Fibroblast of upper back skin (primary cell): Measurements from ENCODE around the gene CNNM4.
"Not testable (repeated sequence)": the region's sequence is repeated elsewhere in the genome, so short reads cannot be mapped to it uniquely, and the experiment has no call there.

ENCODE experiments used
- DNase-seq: peaks from one replicate; pipeline ENCODE4 v3.0.0-alpha.2; 2013

The CNNM4 gene

DNA sequence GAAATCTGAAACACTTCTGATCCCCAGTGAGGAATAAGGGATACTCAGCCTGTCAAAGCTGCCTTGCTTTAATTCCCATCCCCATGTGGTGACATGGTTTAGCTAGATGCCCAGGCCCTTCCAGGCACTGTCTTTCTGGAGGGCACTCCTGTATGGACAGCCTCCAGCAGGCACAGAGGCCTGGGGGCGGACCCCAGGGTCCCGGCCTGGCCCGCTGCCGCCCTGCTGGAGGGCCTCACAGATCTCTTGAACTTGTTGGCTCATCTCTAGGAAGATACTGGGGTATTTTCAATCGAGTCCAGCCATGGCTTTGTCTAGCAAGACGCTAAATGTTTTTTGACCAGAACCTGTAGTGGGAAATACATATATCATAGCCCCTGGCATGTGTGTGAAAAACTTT is 34.4 kb downstream of the CNNM4 start:
- no peak for DNase-seq

DNA sequence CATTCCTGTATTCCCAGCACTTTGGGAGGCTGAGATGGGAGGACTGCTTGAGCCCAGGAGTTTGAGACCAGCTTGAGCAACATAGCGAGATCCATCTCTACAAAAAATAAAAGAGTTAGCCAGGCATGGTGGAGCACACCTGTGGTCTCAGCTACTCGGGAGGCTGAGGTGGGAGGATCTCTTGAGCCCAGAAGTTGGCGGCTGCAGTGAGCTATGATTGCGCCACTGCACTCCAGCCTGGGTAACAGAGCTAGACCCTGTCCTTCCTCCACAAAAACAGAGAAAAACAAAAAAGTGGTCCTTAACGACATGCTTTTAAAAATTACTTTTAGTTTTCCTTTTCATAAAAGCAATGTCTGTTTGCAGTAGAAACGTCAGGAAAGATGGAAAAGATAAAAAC is 35.8 kb downstream of the CNNM4 start:
- DNase-seq: not testable (repeated sequence)

- DNase-seq: no peak
Measured at GRCh38 chr2:96797066-96797625, 36.4 kb downstream of the CNNM4 start.

DNA sequence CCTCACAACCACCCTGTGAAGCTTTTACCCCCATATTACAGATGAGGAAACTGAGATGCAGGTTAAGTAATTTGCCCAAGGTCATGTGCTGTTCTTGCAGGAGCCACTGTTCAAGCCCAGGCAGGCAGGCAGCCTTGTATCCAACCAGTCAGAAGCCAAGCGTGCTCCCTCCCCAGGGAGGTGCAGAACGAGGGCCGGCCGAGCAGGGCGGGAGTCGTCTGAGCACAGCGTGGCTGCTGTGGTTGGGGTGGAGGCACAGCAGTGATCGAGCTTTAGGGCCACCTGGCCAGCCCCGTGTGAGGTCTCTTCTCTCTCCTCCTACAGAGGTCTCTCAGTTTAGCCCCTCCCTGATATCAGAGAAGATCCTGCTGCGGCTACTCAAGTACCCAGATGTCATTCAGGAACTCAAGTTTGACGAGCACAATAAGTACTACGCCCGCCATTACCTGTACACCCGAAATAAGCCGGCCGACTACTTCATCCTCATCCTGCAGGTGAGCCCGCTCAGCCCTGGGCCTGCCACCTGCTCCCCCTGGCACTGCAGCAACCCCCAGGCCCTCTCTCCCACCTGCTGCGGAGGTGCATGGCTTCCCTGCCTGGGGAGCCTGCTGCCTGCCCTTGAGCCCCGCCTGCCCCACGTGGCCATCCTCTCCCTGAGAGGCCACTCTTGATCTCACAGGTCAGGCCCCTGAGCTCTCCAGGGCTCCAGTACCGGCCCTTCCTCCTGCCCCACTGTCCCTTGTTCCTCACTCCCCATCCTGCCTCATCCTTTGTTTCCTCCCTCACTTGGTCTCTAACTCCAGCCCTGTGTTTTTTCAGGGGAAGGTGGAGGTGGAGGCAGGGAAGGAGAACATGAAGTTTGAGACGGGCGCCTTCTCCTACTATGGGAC is 38.3 kb downstream of the CNNM4 start:
- no peak for DNase-seq

GRCh38 chr2:96799623-96799935 is 38.9 kb downstream of the CNNM4 start:
- DNase-seq: no peak

- DNase-seq: no peak
Measured at GRCh38 chr2:96800061-96801004, 39.6 kb downstream of the CNNM4 start.

DNA sequence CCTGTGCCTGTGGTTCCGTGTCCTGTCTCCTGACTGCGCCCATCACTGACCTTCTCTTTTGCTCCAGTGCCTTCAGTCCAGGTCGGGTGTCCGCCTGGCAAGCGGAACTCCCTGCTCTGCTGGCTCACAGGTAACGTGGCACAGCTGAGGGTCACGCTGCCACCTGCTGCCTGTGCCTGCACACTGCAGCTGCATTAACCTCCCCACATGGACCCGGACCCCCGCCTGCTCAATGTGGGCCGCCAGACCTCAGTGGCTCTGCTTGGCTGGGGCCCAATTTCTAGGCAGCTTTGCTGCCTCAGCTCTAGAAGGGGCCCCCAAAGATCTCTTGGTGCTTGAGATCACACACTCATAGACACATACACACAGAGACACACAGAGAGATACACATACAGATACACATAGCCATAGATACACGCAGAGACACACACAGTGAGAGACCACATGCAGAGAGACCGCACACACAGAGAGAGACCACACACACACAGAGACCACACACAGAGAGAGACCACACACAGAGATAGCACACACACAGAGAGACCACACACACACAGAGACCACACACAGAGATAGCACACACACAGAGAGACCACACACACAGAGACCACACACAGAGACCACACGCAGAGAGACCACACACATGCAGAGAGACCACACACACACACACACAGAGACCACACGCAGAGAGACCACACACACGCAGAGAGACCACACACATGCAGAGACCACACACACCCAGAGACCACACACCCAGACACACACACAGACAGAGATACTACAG is 40.5 kb downstream of the CNNM4 start:
- DNase-seq: peak; percentile 47

DNA sequence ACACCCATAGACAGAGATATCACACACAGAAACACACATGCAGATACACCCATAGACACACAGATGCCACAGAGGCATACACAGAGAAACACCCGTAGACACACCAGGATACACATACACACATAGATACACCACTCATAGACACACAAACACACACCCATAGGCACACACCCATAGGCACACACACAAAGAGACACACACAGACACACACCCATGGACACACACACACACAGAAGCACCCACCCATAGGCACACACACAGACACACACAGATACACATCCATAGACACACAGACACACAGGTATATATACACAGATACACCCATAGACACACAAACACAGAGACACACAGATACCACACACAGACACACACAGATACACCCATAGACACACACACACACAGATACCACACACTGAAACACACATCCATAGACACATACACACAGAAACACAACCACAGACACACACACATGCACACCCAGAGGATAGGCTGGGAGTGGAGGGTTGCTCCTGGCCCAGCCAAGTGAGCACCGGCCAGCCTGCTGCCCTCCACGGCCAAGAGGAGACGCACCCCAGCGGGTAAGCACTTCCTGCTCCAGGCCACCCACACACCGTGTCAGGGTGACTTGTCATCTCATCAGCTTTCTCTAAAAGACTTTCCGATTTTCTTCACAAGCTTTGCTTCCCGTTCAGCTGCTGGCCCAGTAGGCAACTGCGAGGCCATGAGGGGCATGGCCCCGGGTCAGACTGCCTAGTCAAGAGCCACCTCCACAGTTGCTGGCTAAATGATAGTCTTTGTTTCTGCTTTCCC is 41.3 kb downstream of the CNNM4 start:
- DNase-seq: no peak

GRCh38 chr2:96802721-96803120 is 42.0 kb downstream of the CNNM4 start:
- no peak for DNase-seq

DNA sequence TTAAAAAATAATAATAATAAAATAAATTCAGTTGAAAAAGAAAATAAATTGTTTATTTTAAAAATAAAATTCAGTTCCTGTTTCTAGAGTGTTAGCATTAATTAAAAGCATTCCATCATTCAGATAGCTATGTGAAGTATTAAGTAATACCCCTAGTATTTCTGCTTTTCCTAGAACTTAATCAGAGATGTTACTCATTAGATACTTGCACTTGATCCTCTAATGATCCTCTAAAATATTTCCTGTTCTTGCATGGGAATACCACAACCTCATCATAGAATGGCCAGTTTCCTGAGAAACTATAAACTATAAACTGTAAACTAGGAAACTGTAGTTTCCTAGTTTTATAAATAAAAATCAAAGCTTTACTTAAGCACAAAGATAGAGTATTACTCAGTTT is 44.3 kb downstream of the CNNM4 start:
- no peak for DNase-seq

- DNase-seq: not testable (repeated sequence)
Measured at GRCh38 chr2:96805946-96806345, 45.2 kb downstream of the CNNM4 start.

GRCh38 chr2:96806468-96807126 is 45.9 kb downstream of the CNNM4 start:
- no peak for DNase-seq

- no peak for DNase-seq
Measured at GRCh38 chr2:96807127-96807471, 46.4 kb downstream of the CNNM4 start.

GRCh38 chr2:96808176-96808837 is 47.6 kb downstream of the CNNM4 start:
- no peak for DNase-seq

GRCh38 chr2:96809216-96809882 is 48.6 kb downstream of the CNNM4 start:
- DNase-seq: no peak

DNA sequence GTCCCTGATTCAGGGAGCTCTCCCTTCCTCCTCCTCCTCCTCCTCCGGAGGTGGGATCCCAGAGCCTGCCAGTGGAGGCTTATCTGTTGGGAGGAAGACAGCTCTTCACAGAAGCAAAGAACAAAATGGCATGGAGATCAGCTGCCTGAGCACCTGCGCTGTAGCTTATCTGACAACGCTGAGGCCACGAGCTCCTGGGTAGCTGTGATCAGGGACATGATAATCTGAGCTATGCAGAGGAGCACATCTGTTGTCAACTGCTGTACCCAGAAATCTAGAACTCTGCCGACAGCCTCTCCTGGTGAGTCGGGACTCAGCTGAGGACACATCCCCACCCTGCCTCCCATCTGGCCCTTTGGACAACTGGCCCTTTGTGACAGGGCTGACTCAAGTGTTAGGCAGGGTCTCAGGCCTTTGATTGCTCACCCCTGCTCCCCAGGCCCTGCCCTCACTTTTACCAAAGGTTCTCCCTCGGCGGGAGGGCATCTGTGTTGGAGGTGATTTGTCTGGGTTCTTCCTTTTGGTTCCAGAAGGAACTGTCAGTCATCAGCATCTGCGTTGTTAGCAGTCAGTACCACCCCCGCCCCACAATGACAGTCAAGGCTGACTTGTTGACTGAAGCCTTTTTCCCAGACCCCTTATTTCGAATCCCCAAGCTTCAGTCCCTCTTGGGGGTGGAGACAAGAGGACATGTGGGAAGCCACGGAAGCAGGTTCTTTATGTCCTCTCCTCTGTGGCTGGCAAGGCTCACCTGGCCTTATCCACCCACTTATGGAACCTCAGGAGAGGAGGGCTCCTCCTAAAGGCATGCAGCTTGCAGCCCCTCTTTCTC is 49.5 kb downstream of the CNNM4 start:
- no peak for DNase-seq

DNA sequence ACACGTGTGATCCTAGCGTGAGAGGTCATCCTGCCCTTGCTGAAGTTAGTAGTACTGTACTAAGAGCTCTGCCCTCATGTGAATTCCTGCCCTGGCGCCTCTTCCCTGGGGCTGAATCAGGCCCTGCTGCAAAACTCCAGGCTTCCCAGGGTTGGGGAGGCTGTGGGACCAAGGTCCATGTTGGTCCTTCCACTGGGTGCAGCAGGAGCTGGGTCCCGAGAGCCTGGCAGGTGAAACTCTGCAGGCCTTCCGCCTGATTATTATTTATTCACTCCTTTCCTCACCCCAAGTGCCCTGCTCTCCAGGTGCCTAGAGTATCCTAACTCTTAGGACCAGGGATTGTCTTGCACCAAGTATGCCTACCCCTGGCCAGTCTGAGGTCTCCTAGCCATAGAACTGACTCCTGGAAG is 50.1 kb downstream of the CNNM4 start:
- DNase-seq: no peak

DNA sequence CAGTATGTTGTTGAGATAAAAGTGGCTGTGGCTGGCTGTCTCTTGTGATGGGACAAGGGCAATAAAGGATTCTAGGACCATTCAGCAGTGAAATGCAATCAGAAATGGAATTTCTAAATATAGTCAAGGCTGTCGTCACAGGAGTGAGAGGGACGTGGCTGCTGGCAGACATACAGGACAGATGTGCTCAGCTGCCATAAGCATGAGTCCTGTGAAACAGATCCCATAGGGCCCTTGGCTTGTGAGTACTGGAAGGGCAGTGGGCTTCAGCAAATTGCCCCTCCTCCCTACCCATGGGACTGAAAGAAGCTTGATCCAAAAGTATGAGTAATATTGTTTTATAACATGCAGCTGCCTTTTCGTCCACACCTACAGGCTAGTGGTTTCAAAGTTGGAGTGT is 51.2 kb downstream of the CNNM4 start:
- peak; percentile 84 for DNase-seq

DNA sequence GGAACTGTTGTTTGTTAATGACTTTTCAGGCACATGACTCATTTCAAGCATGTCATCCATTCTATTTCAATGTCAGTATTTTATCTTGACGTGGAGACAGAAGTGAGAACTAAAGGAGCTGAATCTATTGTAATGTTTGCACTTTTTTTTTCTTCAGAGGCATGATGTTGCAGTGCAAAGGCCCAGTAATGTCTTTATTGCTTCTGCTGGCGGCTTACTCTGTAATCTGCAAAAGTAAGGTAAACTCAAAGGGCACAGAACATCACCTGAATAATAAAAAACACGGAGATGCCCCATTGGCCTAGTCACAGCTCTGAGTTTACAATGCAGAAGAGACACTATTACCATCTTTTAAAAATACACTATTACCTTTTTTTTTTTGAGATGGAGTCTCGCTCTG is 53.0 kb downstream of the CNNM4 start:
- no peak for DNase-seq
